Measurements from ENCODE around the gene MYO3B. TPM values are rescaled to one million over a fixed set of nuclear protein-coding genes. Genes with fewer than 3 reads are reported as not detected.

MYO3B gene
- total and polyA plus RNA-seq, 2 donors (not counting 1 experiment from before 2014, with no cell fraction given), result not detected

- intact Hi-C loops (cut with micrococcal nuclease), result no loop called here
- Histone ChIP-seq H3K27me3 (replicated peaks in 1 of 4; ENCODE audit: control extremely low read depth in 1 of 4, control insufficient read depth in 3 of 4, insufficient read depth in 4 of 4, low read length in 3 of 4) (peaks cover 0 to 1% (median 0%) of the 10 kb centered on the region in 4 experiments), H3K4me3 (ENCODE audit: control extremely low read depth in 1 of 5, extremely low read depth in 1 of 5, insufficient read depth in 1 of 5, low read depth in 2 of 5, low read length in 4 of 5) (no peak overlapping the region), H3K4me1 (ENCODE audit: control insufficient read depth in 2 of 2, insufficient read depth in 2 of 2, low read length in 2 of 2) (no peaks in the 10 kb centered on the region), H4K20me1 (ENCODE audit: control insufficient read depth, insufficient read depth, low read length, poor library complexity, severe bottlenecking) (no peaks in the 10 kb centered on the region), H3K4me2 (replicated peaks; ENCODE audit: low read depth, low read length, poor library complexity, severe bottlenecking) (no peak overlapping the region), H3K9me3 (ENCODE audit: control extremely low read depth in 1 of 3, control insufficient read depth in 2 of 3, insufficient read depth in 1 of 3, low read length in 2 of 3) (peaks cover 0 to 1% (median 0%) of the 10 kb centered on the region in 3 donors), H3K27ac (ENCODE audit: low read length in 2 of 2) (no peak overlapping the region), H2AFZ (ENCODE audit: insufficient read depth, low read depth, low read length, poor library complexity, severe bottlenecking) (no peak overlapping the region), H3K9ac (ENCODE audit: low read length) (no peak overlapping the region), H3K36me3 (replicated peaks in 1 of 2; ENCODE audit: control extremely low read depth in 1 of 2, control insufficient read depth in 1 of 2, extremely low read depth in 1 of 2, insufficient read depth in 2 of 2, low read length in 1 of 2) (no peaks in the 10 kb centered on the region), H3K79me2 (ENCODE audit: control insufficient read depth, insufficient read depth, low read length) (no peaks in the 10 kb centered on the region)
- no peaks in the 10 kb centered on the region for H3K4me1 Mint-ChIP-seq
- no peaks in the 10 kb centered on the region for H3K9me3 Mint-ChIP-seq (ENCODE audit: insufficient read depth)
- no peak overlapping the region for H3K4me3 Mint-ChIP-seq
- WGBS (ENCODE audit: insufficient coverage), result no CpG with 5 or more reads among the region's 1 CpG
- ChIA-PET CTCF (no interaction called here), POLR2A (no interaction called here)
- TF ChIP-seq, protein P1, sequence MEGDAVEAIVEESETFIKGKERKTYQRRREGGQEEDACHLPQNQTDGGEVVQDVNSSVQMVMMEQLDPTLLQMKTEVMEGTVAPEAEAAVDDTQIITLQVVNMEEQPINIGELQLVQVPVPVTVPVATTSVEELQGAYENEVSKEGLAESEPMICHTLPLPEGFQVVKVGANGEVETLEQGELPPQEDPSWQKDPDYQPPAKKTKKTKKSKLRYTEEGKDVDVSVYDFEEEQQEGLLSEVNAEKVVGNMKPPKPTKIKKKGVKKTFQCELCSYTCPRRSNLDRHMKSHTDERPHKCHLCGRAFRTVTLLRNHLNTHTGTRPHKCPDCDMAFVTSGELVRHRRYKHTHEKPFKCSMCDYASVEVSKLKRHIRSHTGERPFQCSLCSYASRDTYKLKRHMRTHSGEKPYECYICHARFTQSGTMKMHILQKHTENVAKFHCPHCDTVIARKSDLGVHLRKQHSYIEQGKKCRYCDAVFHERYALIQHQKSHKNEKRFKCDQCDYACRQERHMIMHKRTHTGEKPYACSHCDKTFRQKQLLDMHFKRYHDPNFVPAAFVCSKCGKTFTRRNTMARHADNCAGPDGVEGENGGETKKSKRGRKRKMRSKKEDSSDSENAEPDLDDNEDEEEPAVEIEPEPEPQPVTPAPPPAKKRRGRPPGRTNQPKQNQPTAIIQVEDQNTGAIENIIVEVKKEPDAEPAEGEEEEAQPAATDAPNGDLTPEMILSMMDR (IDR thresholded peaks at IDR 0.05), result no peak
- TF ChIP-seq EZH2 (IDR thresholded peaks at IDR 0.05; ENCODE audit: borderline replicate concordance, insufficient read depth, low read depth, low read length, poor library complexity, severe bottlenecking), result no peak
- no peaks in the 10 kb centered on the region for H3K27me3 Mint-ChIP-seq
- DNase-seq (no peak), ATAC-seq (ENCODE audit: low read depth) (no peak)
- H3K27ac Mint-ChIP-seq, result no peak overlapping the region
These were observed 123.0 kb downstream of the MYO3B start for GRCh38 chr2:170300993-170301392.

DNA sequence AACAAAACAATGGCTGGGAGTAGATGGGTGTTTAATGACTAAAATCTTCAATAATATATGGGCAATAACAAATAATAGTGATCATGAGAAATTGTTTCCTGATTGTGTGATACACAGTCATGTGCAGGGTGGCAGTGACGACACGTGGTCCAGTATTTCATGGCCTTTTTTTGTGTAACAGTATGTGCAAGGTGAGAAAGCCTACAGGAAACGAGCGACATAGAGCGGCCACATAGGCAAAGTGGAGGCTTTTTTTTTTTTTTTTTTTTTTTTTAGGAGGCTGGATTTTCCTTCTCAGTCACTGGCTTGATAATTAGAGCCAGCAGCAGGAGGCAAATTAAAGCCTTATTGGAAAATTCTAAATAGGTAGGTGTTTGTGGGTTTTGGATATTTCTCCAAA lies 123.7 kb downstream of the MYO3B start:
- no peak for DNase-seq
- Mint-ChIP-seq H3K27ac (no peak overlapping the region), H3K4me1 (no peaks in the 10 kb centered on the region), H3K4me3 (no peak overlapping the region), H3K27me3 (peaks cover 3% of the 10 kb centered on the region), H3K9me3 (ENCODE audit: insufficient read depth) (no peaks in the 10 kb centered on the region)
- Histone ChIP-seq H3K27ac (ENCODE audit: low read length in 2 of 2) (no peak overlapping the region), H3K4me3 (ENCODE audit: control extremely low read depth in 1 of 5, extremely low read depth in 1 of 5, insufficient read depth in 1 of 5, low read depth in 2 of 5, low read length in 4 of 5) (no peak overlapping the region), H2AFZ (ENCODE audit: insufficient read depth, low read depth, low read length, poor library complexity, severe bottlenecking) (no peak overlapping the region), H4K20me1 (ENCODE audit: control insufficient read depth, insufficient read depth, low read length, poor library complexity, severe bottlenecking) (no peaks in the 10 kb centered on the region), H3K4me2 (replicated peaks; ENCODE audit: low read depth, low read length, poor library complexity, severe bottlenecking) (no peak overlapping the region), H3K27me3 (replicated peaks in 1 of 4; ENCODE audit: control extremely low read depth in 1 of 4, control insufficient read depth in 3 of 4, insufficient read depth in 4 of 4, low read length in 3 of 4) (peaks cover 0 to 2% (median 0%) of the 10 kb centered on the region in 4 experiments), H3K79me2 (ENCODE audit: control insufficient read depth, insufficient read depth, low read length) (no peaks in the 10 kb centered on the region), H3K4me1 (ENCODE audit: control insufficient read depth in 2 of 2, insufficient read depth in 2 of 2, low read length in 2 of 2) (no peaks in the 10 kb centered on the region), H3K9ac (ENCODE audit: low read length) (no peak overlapping the region), H3K9me3 (ENCODE audit: control extremely low read depth in 1 of 3, control insufficient read depth in 2 of 3, insufficient read depth in 1 of 3, low read length in 2 of 3) (no peaks in the 10 kb centered on the region), H3K36me3 (replicated peaks in 1 of 2; ENCODE audit: control extremely low read depth in 1 of 2, control insufficient read depth in 1 of 2, extremely low read depth in 1 of 2, insufficient read depth in 2 of 2, low read length in 1 of 2) (no peaks in the 10 kb centered on the region)
- intact Hi-C loops (cut with micrococcal nuclease), result no loop called here
- ATAC-seq (ENCODE audit: low read depth), result no peak
- TF ChIP-seq, protein P1 (IDR thresholded peaks at IDR 0.05), result no peak
- no peak for TF ChIP-seq EZH2 (IDR thresholded peaks at IDR 0.05; ENCODE audit: borderline replicate concordance, insufficient read depth, low read depth, low read length, poor library complexity, severe bottlenecking)
- ChIA-PET CTCF (no interaction called here), POLR2A (no interaction called here)
- 95% methylated on average over 5 of the region's 5 CpGs for WGBS (ENCODE audit: insufficient coverage)

Data from B cell (primary cell).